ENCODE data around the gene GOLGA8B. TPM values are rescaled to one million over a fixed set of nuclear protein-coding genes. Genes with fewer than 3 reads are reported as not detected.
A peak's percentile ranks its signal among the peaks of the same experiment; 100 is the strongest.
"Not testable (repeated sequence)": the region's sequence is repeated elsewhere in the genome, so short reads cannot be mapped to it uniquely, and the experiment has no call there.

GOLGA8B gene
- 21.2 TPM for polyA plus RNA-seq (2013, experiment 1 of 2)
- polyA plus RNA-seq (2013, experiment 2 of 2): 22.0 TPM

GRCh38 chr15:34583399-34584329 lies at the start of gene GOLGA8B:
TSS of gene GOLGA8B (minus strand) at chr15:34583651. CDS start at chr15:34535912, 47,739 bp downstream.
- H4K8ac ChIP-seq (ENCODE audit: low read depth, low read length): peak within 1 kb of the TSS; percentile 89
- H3K27ac ChIP-seq (replicated peaks; ENCODE audit: low read length): no peak within 1 kb of the TSS

GRCh38 chr15:34633165-34633564 lies 49.7 kb upstream of the GOLGA8B start:
- H3K23ac ChIP-seq (ENCODE audit: low read depth, low read length, poor library complexity); H2BK120ac ChIP-seq (ENCODE audit: low read depth, low read length); H3K14ac ChIP-seq (ENCODE audit: low read length); H2BK5ac ChIP-seq (ENCODE audit: low read length); H4K8ac ChIP-seq (ENCODE audit: low read depth, low read length); H4K91ac ChIP-seq (ENCODE audit: low read depth, low read length, poor library complexity); H2AFZ ChIP-seq (ENCODE audit: low read length); H2BK15ac ChIP-seq (ENCODE audit: low read length); H3K9ac ChIP-seq (ENCODE audit: low read depth, low read length, poor library complexity); H2AK5ac ChIP-seq (ENCODE audit: low read depth, low read length); H3K4me1 ChIP-seq (ENCODE audit: control insufficient read depth in 2 of 2, insufficient read depth in 1 of 2, low read depth in 1 of 2, low read length in 2 of 2); H3K27ac ChIP-seq (replicated peaks; ENCODE audit: low read length); H3K36me3 ChIP-seq (replicated peaks in 1 of 2; ENCODE audit: control insufficient read depth in 2 of 2, insufficient read depth in 2 of 2, low read length in 2 of 2); H3K79me1 ChIP-seq (ENCODE audit: low read depth, low read length); H3K4me2 ChIP-seq (ENCODE audit: insufficient read depth, low read length, poor library complexity, severe bottlenecking); H2BK12ac ChIP-seq (ENCODE audit: low read length); H3K4me3 ChIP-seq (ENCODE audit: low read length in 2 of 2); H3K18ac ChIP-seq (ENCODE audit: low read length); H3K27me3 ChIP-seq (ENCODE audit: control insufficient read depth in 3 of 3, insufficient read depth in 3 of 3, low read depth in 1 of 3, low read length in 3 of 3); DNase-seq (ENCODE audit: low spot score); H3K9me3 ChIP-seq (replicated peaks in 1 of 2; ENCODE audit: control insufficient read depth in 2 of 2, insufficient read depth in 1 of 2, low read depth in 1 of 2, low read length in 2 of 2); H3K4ac ChIP-seq (ENCODE audit: low read length): not testable (repeated sequence)
- no CpG with 5 or more reads among the region's 3 CpGs for WGBS, 2 donors (ENCODE audit: extremely low coverage in 2 of 2, insufficient read length in 2 of 2, insufficient replicate concordance in 1 of 2)

More at GRCh38 chr15:34583399-34584329, at the start of gene GOLGA8B:
- H3K4me3 ChIP-seq (ENCODE audit: low read length in 2 of 2): peak within 1 kb of the TSS; percentile 67 to 97
- H2AK5ac ChIP-seq (ENCODE audit: low read depth, low read length): peak within 1 kb of the TSS; percentile 83
- peak within 1 kb of the TSS; percentile 89 for H3K14ac ChIP-seq (ENCODE audit: low read length)
- H3K4me2 ChIP-seq (ENCODE audit: insufficient read depth, low read length, poor library complexity, severe bottlenecking): peak within 1 kb of the TSS; percentile 97
- H2BK15ac ChIP-seq (ENCODE audit: low read length): no peak within 1 kb of the TSS
- peak within 1 kb of the TSS; percentile 98 for H3K9ac ChIP-seq (ENCODE audit: low read depth, low read length, poor library complexity)
- no peak within 1 kb of the TSS for H2BK120ac ChIP-seq (ENCODE audit: low read depth, low read length)
- H3K4me1 ChIP-seq (ENCODE audit: control insufficient read depth in 2 of 2, insufficient read depth in 1 of 2, low read depth in 1 of 2, low read length in 2 of 2): peaks cover 0 to 5% of the 10 kb centered on the region in 2 donors
- no peaks in the 10 kb centered on the region for H3K36me3 ChIP-seq (replicated peaks in 1 of 2; ENCODE audit: control insufficient read depth in 2 of 2, insufficient read depth in 2 of 2, low read length in 2 of 2)
- no peaks in the 10 kb centered on the region for H3K9me3 ChIP-seq (replicated peaks in 1 of 2; ENCODE audit: control insufficient read depth in 2 of 2, insufficient read depth in 1 of 2, low read depth in 1 of 2, low read length in 2 of 2)
- peak within 1 kb of the TSS; percentile 100 for H2AFZ ChIP-seq (ENCODE audit: low read length)
- H3K79me1 ChIP-seq (ENCODE audit: low read depth, low read length): peaks cover 4% of the 10 kb centered on the region
- peak; percentile 76 for DNase-seq (ENCODE audit: low spot score)
- H4K91ac ChIP-seq (ENCODE audit: low read depth, low read length, poor library complexity): no peak within 1 kb of the TSS
- WGBS, 2 donors (ENCODE audit: extremely low coverage in 2 of 2, insufficient read length in 2 of 2, insufficient replicate concordance in 1 of 2): no CpG with 5 or more reads among the region's 101 CpGs
- H3K27me3 ChIP-seq (ENCODE audit: control insufficient read depth in 3 of 3, insufficient read depth in 3 of 3, low read depth in 1 of 3, low read length in 3 of 3): peaks cover 0 to 7% (median 0%) of the 10 kb centered on the region in 3 experiments
- H3K23ac ChIP-seq (ENCODE audit: low read depth, low read length, poor library complexity): peak within 1 kb of the TSS; percentile 96
- H3K18ac ChIP-seq (ENCODE audit: low read length): peak within 1 kb of the TSS; percentile 97
- no peak within 1 kb of the TSS for H3K4ac ChIP-seq (ENCODE audit: low read length)
- H2BK12ac ChIP-seq (ENCODE audit: low read length): peak within 1 kb of the TSS; percentile 10
- peak within 1 kb of the TSS; percentile 24 for H2BK5ac ChIP-seq (ENCODE audit: low read length)

- WGBS, 2 donors (ENCODE audit: extremely low coverage in 2 of 2, insufficient read length in 2 of 2, insufficient replicate concordance in 1 of 2): no CpG with 5 or more reads among the region's 2 CpGs
- no peaks in the 10 kb centered on the region for H3K79me1 ChIP-seq (ENCODE audit: low read depth, low read length)
- no peak overlapping the region for H2BK12ac ChIP-seq (ENCODE audit: low read length)
- no peak overlapping the region for H3K23ac ChIP-seq (ENCODE audit: low read depth, low read length, poor library complexity)
- no peak overlapping the region for H4K91ac ChIP-seq (ENCODE audit: low read depth, low read length, poor library complexity)
- no peak overlapping the region for H2BK5ac ChIP-seq (ENCODE audit: low read length)
- H2AFZ ChIP-seq (ENCODE audit: low read length): no peak overlapping the region
- no peak overlapping the region for H2AK5ac ChIP-seq (ENCODE audit: low read depth, low read length)
- no peak overlapping the region for H3K9ac ChIP-seq (ENCODE audit: low read depth, low read length, poor library complexity)
- H3K4me1 ChIP-seq (ENCODE audit: control insufficient read depth in 2 of 2, insufficient read depth in 1 of 2, low read depth in 1 of 2, low read length in 2 of 2): no peaks in the 10 kb centered on the region
- H3K36me3 ChIP-seq (replicated peaks in 1 of 2; ENCODE audit: control insufficient read depth in 2 of 2, insufficient read depth in 2 of 2, low read length in 2 of 2): no peaks in the 10 kb centered on the region
- H4K8ac ChIP-seq (ENCODE audit: low read depth, low read length): no peak overlapping the region
- no peak overlapping the region for H3K4me3 ChIP-seq (ENCODE audit: low read length in 2 of 2)
- H3K27me3 ChIP-seq (ENCODE audit: control insufficient read depth in 3 of 3, insufficient read depth in 3 of 3, low read depth in 1 of 3, low read length in 3 of 3): no peaks in the 10 kb centered on the region
- no peak overlapping the region for H3K14ac ChIP-seq (ENCODE audit: low read length)
- no peak overlapping the region for H3K18ac ChIP-seq (ENCODE audit: low read length)
- no peak overlapping the region for H3K27ac ChIP-seq (replicated peaks; ENCODE audit: low read length)
- no peak overlapping the region for H3K4ac ChIP-seq (ENCODE audit: low read length)
- no peak overlapping the region for H2BK15ac ChIP-seq (ENCODE audit: low read length)
- no peak overlapping the region for H2BK120ac ChIP-seq (ENCODE audit: low read depth, low read length)
- H3K9me3 ChIP-seq (replicated peaks in 1 of 2; ENCODE audit: control insufficient read depth in 2 of 2, insufficient read depth in 1 of 2, low read depth in 1 of 2, low read length in 2 of 2): no peaks in the 10 kb centered on the region
- DNase-seq (ENCODE audit: low spot score): no peak
- no peak overlapping the region for H3K4me2 ChIP-seq (ENCODE audit: insufficient read depth, low read length, poor library complexity, severe bottlenecking)
Observed at GRCh38 chr15:34628577-34629152, 45.2 kb upstream of the GOLGA8B start.

- no peak overlapping the region for H2BK5ac ChIP-seq (ENCODE audit: low read length)
- H3K4me2 ChIP-seq (ENCODE audit: insufficient read depth, low read length, poor library complexity, severe bottlenecking): no peak overlapping the region
- no peaks in the 10 kb centered on the region for H3K79me1 ChIP-seq (ENCODE audit: low read depth, low read length)
- no CpG with 5 or more reads among the region's 5 CpGs for WGBS, 2 donors (ENCODE audit: extremely low coverage in 2 of 2, insufficient read length in 2 of 2, insufficient replicate concordance in 1 of 2)
- no peak overlapping the region for H4K91ac ChIP-seq (ENCODE audit: low read depth, low read length, poor library complexity)
- H2BK15ac ChIP-seq (ENCODE audit: low read length): no peak overlapping the region
- no peaks in the 10 kb centered on the region for H3K36me3 ChIP-seq (replicated peaks in 1 of 2; ENCODE audit: control insufficient read depth in 2 of 2, insufficient read depth in 2 of 2, low read length in 2 of 2)
- H3K4me1 ChIP-seq (ENCODE audit: control insufficient read depth in 2 of 2, insufficient read depth in 1 of 2, low read depth in 1 of 2, low read length in 2 of 2): no peaks in the 10 kb centered on the region
- no peak overlapping the region for H2BK120ac ChIP-seq (ENCODE audit: low read depth, low read length)
- no peak overlapping the region for H3K18ac ChIP-seq (ENCODE audit: low read length)
- no peaks in the 10 kb centered on the region for H3K27me3 ChIP-seq (ENCODE audit: control insufficient read depth in 3 of 3, insufficient read depth in 3 of 3, low read depth in 1 of 3, low read length in 3 of 3)
- H2AK5ac ChIP-seq (ENCODE audit: low read depth, low read length): no peak overlapping the region
- no peaks in the 10 kb centered on the region for H3K9me3 ChIP-seq (replicated peaks in 1 of 2; ENCODE audit: control insufficient read depth in 2 of 2, insufficient read depth in 1 of 2, low read depth in 1 of 2, low read length in 2 of 2)
- no peak for DNase-seq (ENCODE audit: low spot score)
- H2BK12ac ChIP-seq (ENCODE audit: low read length): no peak overlapping the region
- H3K27ac ChIP-seq (replicated peaks; ENCODE audit: low read length): no peak overlapping the region
- no peak overlapping the region for H3K9ac ChIP-seq (ENCODE audit: low read depth, low read length, poor library complexity)
- H2AFZ ChIP-seq (ENCODE audit: low read length): no peak overlapping the region
- no peak overlapping the region for H4K8ac ChIP-seq (ENCODE audit: low read depth, low read length)
- no peak overlapping the region for H3K4ac ChIP-seq (ENCODE audit: low read length)
- H3K4me3 ChIP-seq (ENCODE audit: low read length in 2 of 2): no peak overlapping the region
- no peak overlapping the region for H3K14ac ChIP-seq (ENCODE audit: low read length)
- H3K23ac ChIP-seq (ENCODE audit: low read depth, low read length, poor library complexity): no peak overlapping the region
Observed at GRCh38 chr15:34625007-34625406, 41.6 kb upstream of the GOLGA8B start.
